ENCODE data around the gene LAMA5.

GRCh38 chr20:62338294-62338620 lies 28.9 kb downstream of the LAMA5 start:
- TF ChIP-seq POLR2A (IDR thresholded peaks at IDR 0.05; ENCODE audit: low read length) (no peak), HOXB13 (CRISPR knock-in tag; IDR thresholded peaks at IDR 0.05; ENCODE audit: low read depth) (no peak), EP300 (IDR thresholded peaks at IDR 0.05) (no peak), RAD21 (conservative IDR thresholded peaks at IDR 0.05 in 1 of 2, IDR thresholded peaks at IDR 0.05 in 1 of 2) (no peak)
- TF ChIP-seq, protein P1, sequence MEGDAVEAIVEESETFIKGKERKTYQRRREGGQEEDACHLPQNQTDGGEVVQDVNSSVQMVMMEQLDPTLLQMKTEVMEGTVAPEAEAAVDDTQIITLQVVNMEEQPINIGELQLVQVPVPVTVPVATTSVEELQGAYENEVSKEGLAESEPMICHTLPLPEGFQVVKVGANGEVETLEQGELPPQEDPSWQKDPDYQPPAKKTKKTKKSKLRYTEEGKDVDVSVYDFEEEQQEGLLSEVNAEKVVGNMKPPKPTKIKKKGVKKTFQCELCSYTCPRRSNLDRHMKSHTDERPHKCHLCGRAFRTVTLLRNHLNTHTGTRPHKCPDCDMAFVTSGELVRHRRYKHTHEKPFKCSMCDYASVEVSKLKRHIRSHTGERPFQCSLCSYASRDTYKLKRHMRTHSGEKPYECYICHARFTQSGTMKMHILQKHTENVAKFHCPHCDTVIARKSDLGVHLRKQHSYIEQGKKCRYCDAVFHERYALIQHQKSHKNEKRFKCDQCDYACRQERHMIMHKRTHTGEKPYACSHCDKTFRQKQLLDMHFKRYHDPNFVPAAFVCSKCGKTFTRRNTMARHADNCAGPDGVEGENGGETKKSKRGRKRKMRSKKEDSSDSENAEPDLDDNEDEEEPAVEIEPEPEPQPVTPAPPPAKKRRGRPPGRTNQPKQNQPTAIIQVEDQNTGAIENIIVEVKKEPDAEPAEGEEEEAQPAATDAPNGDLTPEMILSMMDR (IDR thresholded peaks at IDR 0.05): no peak

Data from A549 (cell line).